H9 (cell line): ENCODE results near the gene GALNT17. TPM values are rescaled to one million over a fixed set of nuclear protein-coding genes. Genes with fewer than 3 reads are reported as not detected.

Experiments used
- DNase-seq: peaks from one replicate; pipeline ENCODE4 v3.0.0-alpha.2; 2017
- H2AFZ ChIP-seq: one replicate; pipeline ENCODE4 v1.6.1; 2013; ENCODE audit warnings: mild to moderate bottlenecking, low read length, control low read depth, moderate library complexity
- H2AK5ac ChIP-seq: 2 replicates; pipeline ENCODE4 v1.6.1; 2013; ENCODE audit warnings: low read length, control low read depth, mixed read lengths; ENCODE audit not compliant: insufficient read length
- H2BK120ac ChIP-seq: one replicate; pipeline ENCODE4 v1.6.1; 2013; ENCODE audit warnings: low read depth, mild to moderate bottlenecking, low read length, control low read depth, inconsistent platforms; ENCODE audit not compliant: poor library complexity, severe bottlenecking
- H2BK12ac ChIP-seq: 2 replicates; pipeline ENCODE4 v1.6.1; 2013; ENCODE audit warnings: low read length, control low read depth, mixed read lengths, low read depth; ENCODE audit not compliant: insufficient read length
- H2BK15ac ChIP-seq: 2 replicates; pipeline ENCODE4 v1.6.1; 2013; ENCODE audit warnings: low read depth, low read length, control low read depth
- H2BK20ac ChIP-seq: one replicate; pipeline ENCODE4 v1.6.1; 2013; ENCODE audit warnings: low read depth, mild to moderate bottlenecking, low read length, control low read depth, inconsistent platforms; ENCODE audit not compliant: poor library complexity, severe bottlenecking
- H2BK5ac ChIP-seq: 2 replicates; pipeline ENCODE4 v1.6.1; 2013; ENCODE audit warnings: low read length, control low read depth, mixed read lengths; ENCODE audit not compliant: insufficient read length
- H3K14ac ChIP-seq: 2 replicates; pipeline ENCODE4 v1.6.1; 2013; ENCODE audit warnings: low read length, control low read depth; ENCODE audit not compliant: insufficient read depth
- H3K18ac ChIP-seq: 2 replicates; pipeline ENCODE4 v1.6.1; 2013; ENCODE audit warnings: low read depth, mild to moderate bottlenecking, mixed read lengths, low read length, control low read depth; ENCODE audit not compliant: insufficient read length
- H3K23ac ChIP-seq: 2 replicates; pipeline ENCODE4 v1.6.1; 2013; ENCODE audit warnings: low read length, control low read depth, mixed read lengths, low read depth; ENCODE audit not compliant: insufficient read length
- H3K23me2 ChIP-seq: 2 replicates; pipeline ENCODE4 v1.6.1; 2013; ENCODE audit warnings: low read depth, mild to moderate bottlenecking, mixed read lengths, low read length, control low read depth; ENCODE audit not compliant: insufficient read length, poor library complexity, severe bottlenecking
- H3K27ac ChIP-seq: 2 replicates; pipeline ENCODE4 v1.5.1; 2013; ENCODE audit warnings: low read length, control low read depth, mixed read lengths, low read depth; ENCODE audit not compliant: insufficient read length
- H3K27me3 ChIP-seq: 2 replicates; pipeline ENCODE4 v1.6.1; 2013; ENCODE audit warnings: low read length, control low read depth, inconsistent platforms; ENCODE audit not compliant: insufficient read depth
- H3K4ac ChIP-seq: 2 replicates; pipeline ENCODE4 v1.6.1; 2013; ENCODE audit warnings: low read depth, mild to moderate bottlenecking, control low read depth, inconsistent platforms, low read length, moderate library complexity
- H3K4me1 ChIP-seq: 2 replicates; pipeline ENCODE4 v1.6.1; 2013; ENCODE audit warnings: low read length, control low read depth, inconsistent platforms; ENCODE audit not compliant: insufficient read depth
- H3K4me2 ChIP-seq: 2 replicates; pipeline ENCODE4 v1.6.1; 2013; ENCODE audit warnings: low read length, control low read depth, mixed read lengths; ENCODE audit not compliant: insufficient read length, insufficient read depth
- H3K56ac ChIP-seq: 2 replicates; pipeline ENCODE4 v1.6.1; 2013; ENCODE audit warnings: low read depth, mild to moderate bottlenecking, mixed read lengths, low read length, control low read depth; ENCODE audit not compliant: insufficient read length
- H3K79me1 ChIP-seq: 2 replicates; pipeline ENCODE4 v1.6.1; 2013; ENCODE audit warnings: low read depth, mild to moderate bottlenecking, moderate library complexity, low read length, control low read depth, inconsistent platforms; ENCODE audit not compliant: insufficient read depth, poor library complexity, severe bottlenecking
- H3K79me2 ChIP-seq: 2 replicates; pipeline ENCODE4 v1.6.1; 2013; ENCODE audit warnings: low read length, control low read depth, inconsistent platforms; ENCODE audit not compliant: insufficient read depth
- H3K9ac ChIP-seq: 2 replicates; pipeline ENCODE4 v1.6.1; 2013; ENCODE audit warnings: low read length, control low read depth, mixed read lengths; ENCODE audit not compliant: insufficient read length; ENCODE audit errors: extremely low read depth
- H3K9me3 ChIP-seq: one replicate; pipeline ENCODE4 v1.6.1; 2013; ENCODE audit warnings: low read depth, low read length, inconsistent platforms; ENCODE audit not compliant: control insufficient read depth
- H3T11ph ChIP-seq: one replicate; pipeline ENCODE4 v1.6.1; 2013; ENCODE audit warnings: mild to moderate bottlenecking, low read length, control low read depth, inconsistent platforms
- H4K20me1 ChIP-seq: one replicate; pipeline ENCODE4 v1.6.1; 2013; ENCODE audit not compliant: control insufficient read depth, insufficient read length, insufficient read depth
- H4K5ac ChIP-seq: 2 replicates; pipeline ENCODE4 v1.6.1; 2013; ENCODE audit warnings: low read depth, mild to moderate bottlenecking, mixed read lengths, low read length, control low read depth; ENCODE audit not compliant: insufficient read length
- H4K8ac ChIP-seq: replicated peaks from 2 replicates; pipeline ENCODE4 v1.6.1; 2013; ENCODE audit warnings: low read length, control low read depth, mixed read lengths, low read depth; ENCODE audit not compliant: insufficient read length
- H4K91ac ChIP-seq: 2 replicates; pipeline ENCODE4 v1.6.1; 2013; ENCODE audit warnings: low read depth, mild to moderate bottlenecking, moderate library complexity, mixed read lengths, low read length, control low read depth; ENCODE audit not compliant: insufficient read length
- H3K27ac Mint-ChIP-seq, 3 experiments: 2 replicates in 2 of 3; 3 replicates in 1 of 3; pipeline ENCODE4 v1.8.0; 2020 to 2021; ENCODE audit warnings: mixed read lengths in 3 of 3, mild to moderate bottlenecking in 1 of 3, moderate library complexity in 1 of 3
- H3K27me3 Mint-ChIP-seq: 2 replicates; pipeline ENCODE4 v1.8.0; 2021; ENCODE audit warnings: low read depth, mild to moderate bottlenecking, moderate library complexity, mixed read lengths
- H3K36me3 Mint-ChIP-seq, 3 experiments: 2 replicates in 2 of 3; 3 replicates in 1 of 3; pipeline ENCODE4 v1.8.0; 2020 to 2021; ENCODE audit warnings: low read depth in 3 of 3, mixed read lengths in 3 of 3; ENCODE audit not compliant: insufficient read depth in 1 of 3
- H3K4me1 Mint-ChIP-seq, 2 experiments: 2 replicates each; pipeline ENCODE4 v1.8.0; 2020; ENCODE audit warnings: mixed read lengths in 2 of 2
- H3K4me3 Mint-ChIP-seq, 2 experiments: 2 replicates in 1 of 2; 3 replicates in 1 of 2; pipeline ENCODE4 v1.8.0; 2020 to 2021; ENCODE audit warnings: mild to moderate bottlenecking in 2 of 2, mixed read lengths in 2 of 2, moderate library complexity in 1 of 2
- H3K9me3 Mint-ChIP-seq, 2 experiments: 2 replicates in 1 of 2; 3 replicates in 1 of 2; pipeline ENCODE4 v1.8.0; 2020; ENCODE audit warnings: mild to moderate bottlenecking in 2 of 2, mixed read lengths in 2 of 2, moderate library complexity in 1 of 2
- WGBS: extraction: QIAGEN DNeasy Blood & Tissue Kit; methylation state at CpG from one replicate; pipeline ENCODE4 v1.1.7; 2013; ENCODE audit warnings: missing lambda C conversion rate, low lambda C conversion rate, mixed read lengths; ENCODE audit not compliant: insufficient read length; ENCODE audit errors: extremely low coverage; 5-methylcytosine and 5-hydroxymethylcytosine counted together
- total RNA-seq: library from RNA; stranded (reverse); gene quantifications from 2 replicates; pipeline ENCODE4 v1.2.1, GENCODE V29; 2021
- TF ChIP-seq, protein P1 (sequence below): fragments of 200-600 bp; sonication (generic); conservative IDR thresholded peaks from 3 replicates; pipeline ENCODE4 v1.8.0; 2021; ENCODE audit warnings: antibody characterized with exemption, mild to moderate bottlenecking

GALNT17 gene
- total RNA-seq, 1 experiment from 2014 or later = 43.2 TPM

DNA sequence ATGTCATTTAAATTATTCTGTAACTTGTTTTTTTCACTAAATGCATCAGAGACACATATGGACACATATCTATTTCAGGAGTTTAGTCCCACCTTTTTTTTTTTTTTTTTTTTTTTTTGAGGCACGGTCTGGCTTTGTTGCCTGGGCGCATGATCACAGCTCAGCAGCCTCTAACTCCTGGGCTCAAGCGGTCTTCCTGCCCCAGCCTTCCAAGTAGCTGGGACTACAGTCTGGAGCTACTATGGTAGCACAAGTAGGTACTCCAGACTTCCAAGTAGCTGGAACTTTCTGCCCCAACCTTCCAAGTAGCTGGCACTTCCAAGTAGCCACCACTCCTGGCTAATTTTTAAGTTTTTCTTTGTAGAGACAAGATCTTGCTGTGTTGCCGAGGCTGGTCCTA, 407.7 kb downstream of the GALNT17 start:
- Histone ChIP-seq H4K91ac (no peak overlapping the region), H3K14ac (no peak overlapping the region), H3K23me2 (no peaks in the 10 kb centered on the region), H3K23ac (no peak overlapping the region), H3T11ph (no peak overlapping the region), H2AFZ (no peak overlapping the region), H2AK5ac (no peak overlapping the region), H2BK120ac (no peak overlapping the region), H2BK20ac (no peak overlapping the region), H3K4me2 (no peak overlapping the region), H2BK15ac (no peak overlapping the region), H3K4me1 (no peaks in the 10 kb centered on the region), H3K18ac (no peak overlapping the region), H2BK5ac (no peak overlapping the region), H3K27me3 (no peaks in the 10 kb centered on the region), H3K27ac (no peak overlapping the region), H4K5ac (no peak overlapping the region), H3K4ac (no peak overlapping the region), H4K8ac (no peak overlapping the region), H3K9ac (no peak overlapping the region), H3K79me1 (no peaks in the 10 kb centered on the region), H2BK12ac (no peak overlapping the region), H3K56ac (no peak overlapping the region), H3K9me3 (no peaks in the 10 kb centered on the region), H4K20me1 (no peaks in the 10 kb centered on the region), H3K79me2 (no peaks in the 10 kb centered on the region)
- DNase-seq = no peak
- H3K4me3 Mint-ChIP-seq = no peak overlapping the region
- peaks cover 13 to 19% (median 13%) of the 10 kb centered on the region in 3 experiments for H3K36me3 Mint-ChIP-seq
- peaks cover 0 to 2% of the 10 kb centered on the region in 2 experiments; a peak in 1 of 5 replicates for H3K9me3 Mint-ChIP-seq
- no peaks in the 10 kb centered on the region for H3K27me3 Mint-ChIP-seq
- TF ChIP-seq, protein P1, sequence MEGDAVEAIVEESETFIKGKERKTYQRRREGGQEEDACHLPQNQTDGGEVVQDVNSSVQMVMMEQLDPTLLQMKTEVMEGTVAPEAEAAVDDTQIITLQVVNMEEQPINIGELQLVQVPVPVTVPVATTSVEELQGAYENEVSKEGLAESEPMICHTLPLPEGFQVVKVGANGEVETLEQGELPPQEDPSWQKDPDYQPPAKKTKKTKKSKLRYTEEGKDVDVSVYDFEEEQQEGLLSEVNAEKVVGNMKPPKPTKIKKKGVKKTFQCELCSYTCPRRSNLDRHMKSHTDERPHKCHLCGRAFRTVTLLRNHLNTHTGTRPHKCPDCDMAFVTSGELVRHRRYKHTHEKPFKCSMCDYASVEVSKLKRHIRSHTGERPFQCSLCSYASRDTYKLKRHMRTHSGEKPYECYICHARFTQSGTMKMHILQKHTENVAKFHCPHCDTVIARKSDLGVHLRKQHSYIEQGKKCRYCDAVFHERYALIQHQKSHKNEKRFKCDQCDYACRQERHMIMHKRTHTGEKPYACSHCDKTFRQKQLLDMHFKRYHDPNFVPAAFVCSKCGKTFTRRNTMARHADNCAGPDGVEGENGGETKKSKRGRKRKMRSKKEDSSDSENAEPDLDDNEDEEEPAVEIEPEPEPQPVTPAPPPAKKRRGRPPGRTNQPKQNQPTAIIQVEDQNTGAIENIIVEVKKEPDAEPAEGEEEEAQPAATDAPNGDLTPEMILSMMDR = no peak
- WGBS = no CpG with 5 or more reads among the region's 4 CpGs
- H3K4me1 Mint-ChIP-seq = peaks cover 12 to 16% of the 10 kb centered on the region in 2 experiments
- H3K27ac Mint-ChIP-seq = no peak overlapping the region
